D341Med (cell line): ENCODE measurements around the gene MRTFA.
A peak's percentile ranks its signal among the peaks of the same experiment; 100 is the strongest.
"Not testable (repeated sequence)": the region's sequence is repeated elsewhere in the genome, so short reads cannot be mapped to it uniquely, and the experiment has no call there.

Experiments
- DNase-seq: peaks from one replicate; pipeline ENCODE4 v3.0.0; 2012; ENCODE audit warnings: low spot score

MRTFA gene

DNA sequence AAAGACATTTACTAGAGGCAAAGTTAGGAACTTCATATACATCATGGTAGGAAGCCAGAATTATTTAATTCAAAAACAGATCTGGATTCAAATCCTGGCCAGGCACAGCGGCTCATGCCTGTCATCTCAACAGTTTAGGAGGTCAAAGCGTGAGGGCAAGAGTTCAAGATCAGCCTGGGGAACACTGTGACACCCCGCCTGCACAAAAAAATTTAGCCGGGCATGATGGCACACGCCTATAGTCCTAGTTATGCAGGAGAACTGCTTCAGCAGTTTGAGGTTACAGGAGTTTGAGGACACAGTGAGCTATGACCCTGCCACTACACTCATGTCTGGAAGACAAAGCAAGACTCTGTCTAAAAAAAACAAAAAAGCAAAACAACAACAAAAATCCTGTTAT, 8.9 kb downstream of the MRTFA start:
- DNase-seq, result no peak

DNA sequence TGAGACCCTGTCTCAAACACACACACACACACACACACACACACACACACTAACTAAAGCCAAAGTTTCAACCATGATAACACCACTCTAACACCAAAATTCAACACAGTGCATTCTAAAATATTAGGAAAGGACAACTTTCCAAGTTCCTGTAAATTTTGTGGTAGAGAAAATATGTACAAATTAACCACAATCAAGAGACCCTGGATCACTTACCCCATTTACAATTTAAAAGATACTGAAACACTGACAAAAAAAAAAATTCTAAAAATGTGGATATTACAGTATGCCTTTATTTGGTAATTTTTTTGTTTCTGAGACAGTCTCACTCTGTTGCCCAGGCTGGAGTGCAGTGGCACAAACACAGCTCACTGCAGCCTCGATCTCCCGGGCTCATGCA, 9.7 kb downstream of the MRTFA start:
- no peak for DNase-seq

DNA sequence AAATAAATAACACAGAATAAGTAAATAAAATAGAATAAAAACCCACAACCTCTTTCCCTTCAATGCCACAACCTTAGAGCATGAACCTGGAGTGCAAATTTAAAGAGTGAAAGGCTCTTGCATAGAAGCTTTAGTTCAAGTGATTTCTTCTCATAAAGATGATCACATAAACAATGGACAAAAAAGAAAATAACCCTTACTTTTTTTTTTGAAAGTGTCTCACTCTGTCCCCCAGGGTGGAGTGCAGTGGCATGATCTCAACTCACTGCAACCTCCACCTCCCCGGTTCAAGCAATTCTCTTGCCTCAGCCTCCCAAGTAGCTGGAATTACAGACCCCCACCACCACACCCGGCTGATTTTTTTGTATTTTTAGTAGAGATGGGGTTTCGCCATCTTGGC, 10.7 kb downstream of the MRTFA start:
- not testable (repeated sequence) for DNase-seq

DNA sequence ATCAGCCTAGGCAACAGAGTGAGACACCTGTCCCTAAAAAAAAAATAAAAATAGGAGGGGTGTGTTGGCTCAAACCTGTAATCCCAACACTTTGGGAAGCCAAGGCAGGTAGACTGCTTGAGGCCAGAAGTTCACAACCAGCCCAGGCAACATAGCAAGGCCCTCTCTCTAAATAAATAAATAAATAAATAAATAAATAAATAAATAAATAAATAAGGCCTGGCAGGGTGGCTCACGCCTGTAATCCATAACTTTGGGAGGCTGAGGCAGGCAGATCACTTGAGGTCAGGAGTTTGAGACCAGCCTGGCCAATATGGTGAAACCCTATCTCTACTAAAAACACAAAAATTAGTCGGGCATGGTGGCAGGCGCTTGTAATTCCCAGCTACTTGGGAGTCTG, 11.2 kb downstream of the MRTFA start:
- DNase-seq, result not testable (repeated sequence)

DNA sequence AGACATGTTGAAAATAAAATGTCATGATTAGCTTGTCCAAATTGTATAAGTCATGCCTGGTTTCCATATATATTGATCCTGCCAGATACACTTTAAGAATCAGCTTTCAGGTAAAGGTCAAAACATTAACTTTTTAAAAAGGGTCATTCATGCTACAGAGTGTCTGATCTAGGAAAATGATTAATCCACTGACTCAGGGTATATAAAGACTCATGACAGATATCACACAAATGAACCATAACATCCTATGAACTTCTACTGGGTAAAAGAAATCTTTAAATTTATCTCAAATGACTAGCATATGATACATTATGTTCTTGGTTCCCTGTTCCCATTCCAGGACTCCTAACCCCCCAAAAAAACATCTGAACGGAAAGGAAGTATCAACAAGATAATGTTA, 11.7 kb downstream of the MRTFA start:
- no peak for DNase-seq

DNA sequence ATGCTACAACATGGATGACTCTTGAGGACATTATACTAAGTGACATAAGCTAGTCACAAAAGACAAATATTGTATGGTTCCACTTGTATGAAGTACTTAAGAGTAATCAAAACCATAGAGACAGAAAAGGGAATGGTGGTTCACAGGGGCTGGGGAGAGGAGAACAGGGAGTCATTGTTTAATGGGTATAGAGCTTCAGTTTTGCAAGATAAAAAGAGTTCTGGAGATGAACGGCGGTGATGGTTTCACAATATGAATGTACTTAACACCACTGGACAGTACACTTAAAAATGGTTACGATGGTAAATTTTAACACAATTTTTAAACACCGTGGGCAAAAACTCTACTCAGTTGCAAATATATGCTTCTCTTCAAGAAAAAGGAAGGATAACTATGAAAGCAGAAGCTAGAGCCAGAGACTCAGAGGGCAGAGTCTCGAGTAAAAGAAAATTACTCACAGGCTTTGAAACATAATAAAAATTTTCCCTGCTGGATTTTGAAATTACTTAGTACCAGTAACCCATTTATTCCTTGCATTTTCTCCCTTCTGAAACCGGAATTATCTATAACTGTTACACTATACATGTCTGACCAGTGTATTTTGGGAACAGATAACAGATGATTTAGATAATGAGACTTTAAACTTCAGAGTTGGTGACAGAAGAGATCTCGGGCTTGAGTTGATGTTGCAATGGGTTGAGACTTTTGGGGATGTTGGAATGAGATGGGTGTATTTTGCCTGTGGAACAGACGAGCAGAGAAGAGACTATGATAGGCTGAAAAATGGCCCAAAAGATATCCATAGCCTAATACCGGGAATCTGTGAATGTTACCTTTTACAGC, 15.0 kb downstream of the MRTFA start:
- no peak for DNase-seq

DNA sequence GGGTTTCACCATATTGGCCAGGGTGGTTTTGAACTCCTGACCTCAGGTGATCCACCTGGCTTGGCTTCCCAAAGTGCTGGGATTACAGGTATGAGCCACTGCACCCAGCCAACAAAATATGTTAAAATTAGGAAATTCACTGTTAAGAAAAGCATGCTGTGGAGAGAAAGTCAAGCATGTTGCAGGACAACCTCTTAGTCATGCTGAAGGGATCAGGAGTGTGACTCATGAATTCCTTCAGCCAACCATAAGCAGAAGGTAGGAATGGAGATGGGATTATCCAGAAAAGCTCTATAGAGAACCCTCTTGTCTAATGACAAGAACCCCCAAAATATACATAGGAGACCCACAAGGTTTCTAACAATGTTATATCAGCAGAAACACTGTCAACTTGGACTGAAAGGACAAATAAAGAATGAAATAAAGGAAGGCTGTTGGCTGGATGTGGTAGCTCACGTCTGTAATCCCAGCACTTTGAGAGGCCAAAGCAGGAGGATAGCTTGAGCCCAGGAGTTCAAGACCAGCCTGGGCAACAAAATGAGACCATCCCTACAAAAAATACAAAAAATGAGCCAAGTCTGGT, 16.0 kb downstream of the MRTFA start:
- no peak for DNase-seq

DNA sequence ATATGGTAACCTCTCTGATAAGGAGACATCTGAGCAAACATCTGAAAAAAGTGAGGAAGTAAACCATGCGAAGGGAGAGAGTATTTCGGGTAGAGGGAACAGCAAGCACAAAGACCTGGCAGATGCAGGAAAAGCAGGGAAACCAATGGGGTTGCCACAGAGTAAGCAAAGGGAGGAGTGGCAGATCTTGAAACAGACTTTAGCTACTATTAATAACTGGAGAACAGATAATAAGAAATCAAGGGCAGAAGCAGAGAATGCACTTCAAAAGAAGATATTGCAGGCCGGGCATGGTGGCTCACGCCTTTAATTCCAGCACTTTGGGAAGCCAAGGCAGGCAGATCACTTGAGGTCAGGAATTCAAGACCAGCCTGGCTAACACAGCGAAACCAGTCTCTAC, 18.1 kb downstream of the MRTFA start:
- DNase-seq, result no peak

DNA sequence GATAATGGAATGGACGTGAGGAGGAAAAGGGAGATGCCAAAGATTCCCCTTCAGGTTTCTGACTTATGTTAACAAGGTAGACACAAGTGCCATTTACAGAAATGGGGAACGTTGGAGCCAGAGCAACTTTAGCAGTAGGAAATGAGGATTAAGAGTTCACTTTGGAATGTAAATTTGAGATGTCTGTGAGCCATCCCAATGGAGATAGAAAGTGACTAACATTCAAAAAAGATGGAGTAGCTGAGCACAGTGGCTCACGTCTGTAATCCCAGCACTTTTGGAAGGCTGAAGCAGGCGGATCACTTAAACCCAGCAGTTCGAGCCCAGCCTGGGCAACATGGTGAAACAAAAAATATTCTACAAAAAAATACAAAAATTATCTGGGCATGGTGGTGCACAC, 19.9 kb downstream of the MRTFA start:
- DNase-seq, result no peak

DNA sequence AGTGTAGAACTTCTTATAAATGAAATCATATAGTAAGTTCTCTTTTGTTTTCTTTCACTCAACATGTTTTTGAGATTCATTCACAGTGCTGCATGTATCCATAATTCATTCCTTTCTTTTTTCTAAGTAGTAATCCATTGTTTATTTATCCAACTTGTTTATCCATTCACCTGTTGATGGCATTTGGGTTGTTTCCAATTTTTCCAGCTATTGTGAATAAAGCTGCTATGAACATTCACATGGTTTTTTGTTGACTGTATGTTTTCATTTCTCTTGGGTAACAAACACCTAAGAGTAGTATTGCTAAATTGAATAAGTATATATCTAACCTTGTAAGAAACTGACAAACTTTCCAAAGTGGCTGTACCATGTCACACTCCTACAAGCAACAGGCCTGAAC, 23.5 kb downstream of the MRTFA start:
- no peak for DNase-seq

DNA sequence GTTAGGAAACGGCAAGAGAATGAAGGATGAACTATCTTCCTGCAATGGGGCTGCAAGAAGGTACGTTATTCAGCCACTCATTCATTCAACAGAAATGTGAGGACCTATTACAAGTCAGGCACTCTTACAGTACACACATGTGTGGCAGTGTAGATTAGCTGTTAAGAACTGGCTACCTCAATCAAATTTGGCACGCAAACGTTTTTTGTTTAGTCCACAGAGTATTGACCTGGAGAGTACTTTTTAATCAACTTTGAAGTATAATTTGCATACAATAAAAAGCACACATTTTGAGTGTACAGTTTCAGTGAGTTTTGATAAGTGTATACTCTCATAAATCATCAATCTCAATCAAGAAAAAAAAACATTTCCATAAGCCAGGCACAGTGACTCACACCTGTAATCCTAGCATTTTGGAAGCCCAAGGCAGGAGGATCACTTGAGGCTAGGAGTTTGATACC, 24.2 kb downstream of the MRTFA start:
- DNase-seq, result no peak

DNA sequence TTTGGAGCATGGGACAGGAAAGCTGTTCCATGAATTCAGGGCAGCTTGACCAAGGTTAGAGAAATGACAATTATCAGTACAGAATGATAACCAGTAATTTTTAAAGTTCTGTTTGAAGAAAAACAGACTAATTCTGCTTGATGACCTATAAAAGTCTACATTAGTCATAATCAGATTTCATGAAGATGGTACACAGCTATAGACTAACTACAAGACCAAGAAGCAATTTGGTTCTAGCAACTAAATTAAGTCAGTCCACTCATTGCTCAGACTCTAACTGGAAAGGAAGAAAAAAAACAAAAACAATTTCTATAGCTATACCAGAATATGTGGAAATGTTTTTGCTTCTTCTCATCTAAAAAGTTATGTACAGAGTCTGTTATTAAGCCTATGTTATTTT, 24.9 kb downstream of the MRTFA start:
- DNase-seq, result no peak

DNA sequence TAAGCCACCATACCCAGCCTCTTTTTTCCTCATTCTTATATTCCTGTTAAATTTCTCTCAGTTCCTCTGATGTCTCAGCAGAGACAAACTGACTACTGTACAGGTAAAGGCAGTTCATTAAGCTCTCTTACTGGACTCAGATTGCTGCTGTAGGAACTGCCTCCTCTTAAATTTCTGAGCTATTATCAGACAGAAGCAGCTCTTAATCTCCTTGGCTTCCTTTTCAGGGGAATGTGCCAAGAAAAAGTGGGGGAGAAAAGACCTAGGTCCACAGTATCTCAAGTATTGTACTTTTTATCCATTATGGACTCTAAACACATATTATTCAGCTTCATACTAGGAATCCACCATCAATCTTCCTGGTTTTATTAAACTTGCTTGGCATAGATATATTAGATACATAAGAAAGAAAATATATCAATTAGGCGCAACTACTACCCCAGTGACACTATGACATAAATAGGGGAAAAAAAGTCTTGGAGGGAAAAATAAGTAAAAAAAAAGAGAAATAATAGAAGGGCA, 26.1 kb downstream of the MRTFA start:
- peak; percentile 30 for DNase-seq

DNA sequence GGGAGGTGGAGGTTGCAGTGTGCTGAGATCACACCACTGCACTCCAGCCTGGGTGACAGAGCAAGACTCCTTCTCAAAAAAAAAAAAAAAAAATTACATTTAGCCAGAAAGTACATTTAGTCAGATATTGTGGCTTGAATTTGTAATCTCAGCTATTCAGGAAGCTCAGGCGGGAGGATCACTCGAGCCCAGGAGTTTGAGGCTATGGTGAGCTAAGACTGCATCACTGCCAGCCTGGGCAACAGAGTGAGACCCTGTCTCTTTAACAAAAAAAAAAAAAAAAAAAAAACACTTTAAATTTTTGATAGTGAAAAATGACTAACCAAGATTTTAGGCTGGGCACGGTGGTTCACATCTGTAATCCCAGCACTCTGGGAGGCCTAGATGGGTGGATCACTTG, 27.3 kb downstream of the MRTFA start:
- DNase-seq, result no peak

DNA sequence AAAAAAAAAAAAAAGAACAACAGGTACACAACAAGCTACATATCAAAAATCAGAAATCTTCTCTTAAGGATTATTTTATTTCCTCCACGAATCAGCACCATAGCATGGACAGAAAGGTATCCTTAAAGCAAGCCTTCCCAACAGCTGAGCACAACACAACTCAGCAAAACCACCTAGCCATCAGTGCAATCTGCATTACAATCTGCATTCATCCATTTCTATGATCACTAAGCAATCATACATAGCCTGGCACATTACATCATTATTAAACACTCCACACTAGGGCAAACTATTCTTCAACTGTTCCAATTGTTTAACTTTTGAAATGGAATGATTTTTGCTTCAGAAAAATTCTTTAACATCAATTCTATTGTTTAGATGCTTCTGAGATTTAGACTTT, 29.0 kb downstream of the MRTFA start:
- no peak for DNase-seq

DNA sequence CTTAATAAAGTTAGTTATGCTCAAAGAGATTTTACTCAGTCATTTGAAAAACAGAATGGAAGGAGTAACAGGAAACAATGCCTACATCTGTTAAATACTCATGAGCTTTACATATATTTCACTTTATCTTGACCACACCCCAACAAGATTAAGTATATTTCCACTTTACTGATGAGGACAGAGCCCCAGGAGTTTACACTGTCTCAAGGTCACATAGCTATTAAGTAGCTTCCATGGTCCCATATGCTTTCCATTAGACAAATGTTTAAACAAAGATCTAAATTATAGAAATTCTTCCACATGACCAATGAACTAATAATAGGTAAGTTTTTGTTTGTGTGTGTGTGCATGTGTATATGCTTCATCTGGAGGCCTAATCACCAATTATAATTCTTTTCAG, 30.2 kb downstream of the MRTFA start:
- no peak for DNase-seq

DNA sequence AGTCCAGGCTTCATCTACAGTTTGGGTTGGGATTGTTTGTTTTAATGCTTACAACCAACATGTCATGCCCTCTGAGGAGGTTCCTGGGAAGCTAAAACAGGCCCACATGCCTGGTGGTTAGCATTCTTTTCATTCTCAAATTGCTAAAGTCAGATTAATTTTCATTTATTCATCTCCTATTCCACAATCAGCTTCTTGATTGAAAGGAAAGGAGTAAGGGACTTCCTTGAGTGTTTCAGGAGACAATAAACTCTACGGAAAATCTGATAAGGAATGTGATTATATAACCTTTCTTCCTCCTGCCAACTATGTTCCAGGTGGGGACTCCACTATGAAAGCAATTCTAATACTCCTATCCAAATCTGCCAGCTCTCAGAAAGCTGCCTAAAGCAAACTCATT, 30.8 kb downstream of the MRTFA start:
- DNase-seq, result no peak

DNA sequence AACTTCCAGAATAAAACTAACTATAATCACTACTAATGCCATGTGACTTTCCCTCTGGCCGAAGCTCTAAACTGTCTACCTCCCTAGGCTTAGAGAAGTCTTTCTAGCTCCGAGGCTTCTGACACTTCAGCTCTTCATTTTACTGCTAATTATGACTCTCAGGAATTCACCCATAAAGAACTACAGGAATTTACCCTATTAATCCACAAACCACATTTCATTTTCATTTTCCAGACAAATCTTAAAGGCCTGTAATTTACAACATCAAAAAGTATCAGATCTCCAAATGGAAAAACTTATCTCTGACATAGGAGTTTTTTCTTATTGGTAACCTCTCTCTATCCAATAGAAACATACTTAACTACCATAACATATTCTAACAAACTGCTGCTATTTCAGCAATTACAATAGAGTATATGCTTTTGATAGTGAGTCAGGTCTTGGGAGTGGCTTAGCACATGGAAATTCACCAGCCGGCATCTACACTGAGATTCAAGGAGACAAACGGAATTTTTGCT, 33.4 kb downstream of the MRTFA start:
- no peak for DNase-seq

DNA sequence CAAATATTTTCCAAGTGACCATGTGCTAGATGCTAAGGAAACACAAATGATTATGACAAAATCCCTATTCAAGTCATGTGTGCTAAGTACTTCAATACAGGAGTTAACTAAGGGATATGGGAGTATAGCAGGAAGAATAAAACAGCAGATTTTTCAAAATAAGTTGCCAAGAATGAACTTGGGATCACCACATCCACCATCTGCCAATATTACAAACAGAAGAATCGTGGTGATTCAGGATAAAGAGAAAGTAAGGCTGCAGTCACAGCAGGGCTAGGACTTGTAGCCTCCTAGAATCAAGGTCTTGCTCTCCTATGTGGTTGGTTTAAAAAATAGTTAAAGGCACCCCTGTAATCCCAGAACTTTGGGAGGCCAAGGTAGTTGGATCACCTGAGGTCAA, 34.3 kb downstream of the MRTFA start:
- no peak for DNase-seq

DNA sequence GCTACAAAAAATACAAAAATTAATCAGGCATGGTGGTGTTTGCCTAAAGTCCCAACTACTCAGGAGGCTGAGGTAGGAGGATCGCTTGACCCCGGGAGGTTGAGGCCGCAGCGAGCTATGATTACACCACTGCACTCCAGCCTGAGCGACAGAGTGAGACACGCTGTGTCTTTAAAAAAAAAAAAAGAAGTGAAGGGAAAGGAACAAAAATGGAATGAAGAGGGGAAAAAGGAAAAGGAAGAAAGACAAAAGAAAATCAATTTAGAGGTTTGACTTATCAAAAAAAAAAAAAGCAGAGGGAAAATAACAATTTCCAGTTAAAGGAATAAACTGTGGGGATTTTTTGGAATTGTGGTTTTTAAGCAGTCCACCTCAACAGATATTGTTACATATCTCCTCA, 36.8 kb downstream of the MRTFA start:
- DNase-seq, result no peak

DNA sequence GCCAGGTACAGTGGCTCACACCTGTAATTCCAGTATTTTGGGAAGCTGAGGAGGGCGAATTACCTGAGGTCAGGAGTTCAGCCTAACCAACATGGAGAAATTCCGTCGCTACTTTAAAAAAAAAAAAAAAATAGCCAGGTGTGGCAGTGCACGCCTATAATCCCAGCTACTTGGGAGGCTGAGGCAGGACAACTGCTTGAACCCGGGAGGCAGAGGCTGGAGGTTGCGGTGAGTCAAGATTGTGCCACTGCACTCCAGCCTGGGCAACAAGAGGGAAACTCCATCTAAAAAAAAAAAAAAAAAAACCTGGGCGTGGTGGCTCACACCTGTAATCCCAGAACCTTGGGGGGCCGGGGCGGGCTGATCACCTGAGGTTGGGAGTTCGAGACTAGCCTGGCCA, 37.8 kb downstream of the MRTFA start:
- not testable (repeated sequence) for DNase-seq

DNA sequence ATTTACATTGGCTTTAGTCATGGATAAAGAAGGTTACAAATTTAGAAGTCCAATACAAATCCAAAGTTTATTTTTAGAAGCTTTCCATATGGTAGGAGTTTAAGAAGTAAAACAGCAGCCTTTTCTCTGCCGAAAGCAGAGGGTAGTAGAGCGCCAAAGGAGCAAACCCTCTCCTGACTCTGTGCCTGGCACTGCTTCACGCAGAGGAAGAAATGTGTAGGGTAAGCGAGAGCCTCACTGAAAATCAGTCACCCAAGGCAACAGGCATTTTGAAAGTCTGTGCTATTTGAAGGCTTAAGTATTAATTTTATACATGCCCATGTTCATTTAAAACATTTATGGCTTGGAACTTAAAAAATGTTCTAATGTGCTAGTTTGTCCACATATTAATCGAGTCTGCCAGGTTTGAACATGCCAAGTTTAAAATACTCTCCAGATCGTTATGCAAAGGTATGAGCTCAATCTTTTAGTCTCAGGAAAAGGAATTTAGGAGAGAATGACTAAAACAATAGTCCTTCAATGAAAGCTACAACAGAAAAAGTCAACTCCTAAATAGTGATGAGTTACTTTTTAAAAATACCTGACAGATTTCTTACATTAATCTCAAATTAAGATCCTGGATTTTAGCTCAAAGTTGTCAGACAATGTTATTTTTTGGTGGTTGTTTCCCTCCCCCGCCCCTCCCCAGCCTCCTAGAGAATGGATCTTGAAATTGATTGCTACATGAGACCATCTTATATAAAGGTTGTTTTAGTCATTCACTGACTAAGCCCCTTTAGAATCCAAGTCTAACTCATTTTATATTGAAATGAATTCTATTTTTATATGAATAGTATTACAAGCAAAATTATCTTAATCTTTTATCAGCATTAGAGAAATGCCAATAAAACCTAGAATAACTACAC, 38.7 kb downstream of the MRTFA start:
- DNase-seq, result no peak
